ENCODE results near the gene CFI.

DNA sequence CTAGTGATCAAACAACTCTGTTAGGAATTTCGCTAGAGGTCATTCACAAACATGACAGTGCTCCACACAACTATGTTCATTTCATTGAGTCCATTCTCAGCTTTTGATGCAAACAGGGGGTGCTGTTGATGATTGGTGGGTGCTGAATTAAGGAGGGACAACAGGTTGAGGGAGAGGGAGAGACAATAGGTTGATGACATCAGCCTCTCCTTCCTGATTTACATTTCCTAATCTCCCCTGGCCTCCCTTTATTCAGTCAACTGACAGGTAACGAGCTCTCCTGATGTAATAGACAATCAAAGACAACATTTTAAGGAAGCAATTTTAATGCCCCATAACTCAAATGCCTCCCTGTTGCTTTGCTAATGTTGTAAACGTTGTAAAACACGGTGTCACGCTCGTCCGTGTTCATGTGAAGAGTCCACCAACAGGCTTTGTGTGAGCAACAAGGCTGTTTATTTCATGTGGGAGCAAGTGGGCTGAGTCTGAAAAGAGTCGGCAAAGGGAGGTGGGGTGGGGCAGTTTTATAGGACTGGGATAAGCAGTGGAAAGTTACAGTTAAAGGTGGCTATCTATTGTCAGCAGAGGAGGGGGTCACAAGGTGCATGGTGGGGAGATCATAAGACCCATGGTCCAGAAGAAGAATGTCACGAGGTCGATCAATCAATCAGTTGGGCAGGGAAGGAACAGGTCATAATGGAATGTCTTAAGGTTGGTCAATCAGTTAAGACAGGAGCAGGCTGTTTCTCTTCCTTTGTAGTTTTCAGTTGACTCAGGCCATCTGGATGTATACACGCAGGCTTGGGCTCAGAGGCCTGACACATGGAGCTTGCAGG, 9.0 kb upstream of the CFI start:
- no peak for TF ChIP-seq CTCF (IDR thresholded peaks at IDR 0.05)
- TF ChIP-seq POLR2A (IDR thresholded peaks at IDR 0.05), result no peak
